ENCODE results near the gene BRD3OS. TPM values are rescaled to one million over a fixed set of nuclear protein-coding genes. Genes with fewer than 3 reads are reported as not detected.

BRD3OS gene
- total and polyA plus RNA-seq, 2 of the 13 experiments (the other 11 are each of a cell fraction or from before 2014, with no cell fraction given) = 4.9 to 5.7 TPM

- no TSS peak for BruUV-seq (replicated peaks)
- no peaks in the 10 kb centered on the region for H3K9me3 ChIP-seq (ENCODE audit: low read length)
- FAIRE-seq (no peak), DNase-seq (ENCODE audit: low spot score) (no peak), ATAC-seq (no peak)
- peaks cover 28% of the 10 kb centered on the region for H3K4me1 ChIP-seq (ENCODE audit: insufficient read depth, low read length)
- H3K27ac ChIP-seq (ENCODE audit: extremely low read length, insufficient read depth, low read length) = no peak overlapping the region
- H3K9ac ChIP-seq (ENCODE audit: insufficient read depth, low read depth, low read length) = no peak overlapping the region
- H2AFZ ChIP-seq (ENCODE audit: low read length) = no peak overlapping the region
- in situ Hi-C loops (cut with HindIII; ENCODE audit: extremely low pct_ligation_motif_present, low pct_unique_long_range_greater_than_20kb) (no loop called here), intact Hi-C loops (cut with micrococcal nuclease; ENCODE audit: unreplicated experiment) (no loop called here)
- peaks cover 22 to 44% of the 10 kb centered on the region in 2 experiments for H3K36me3 ChIP-seq (replicated peaks in 1 of 2; ENCODE audit: control insufficient read depth in 1 of 2, insufficient read depth in 2 of 2, low read length in 2 of 2)
- no peaks in the 10 kb centered on the region for H3K27me3 ChIP-seq (ENCODE audit: control insufficient read depth in 1 of 2, insufficient read depth in 2 of 2, low read length in 2 of 2)
- WGBS (ENCODE audit: low lambda C conversion rate) = 94% methylated on average over 17 of the region's 29 CpGs
- H3K4me3 ChIP-seq (replicated peaks in 1 of 3; ENCODE audit: insufficient read depth in 1 of 3, low read depth in 2 of 3, low read length in 3 of 3) = no peak overlapping the region
- CTCF ChIA-PET (ENCODE audit: low intra/inter-chr PET ratio, low total read pairs) = no interaction called here
- no peaks in the 10 kb centered on the region for H4K20me1 ChIP-seq (ENCODE audit: insufficient read depth, low read length)
- H3K4me2 ChIP-seq (ENCODE audit: low read depth, low read length) = no peak overlapping the region
- POLR2A ChIA-PET = no interaction called here
- TF ChIP-seq AGO2 (optimal IDR thresholded peaks at IDR 0.05; ENCODE audit: low read depth, low read length) = peak; percentile 76
- no peak for TF ChIP-seq ZNF292 (CRISPR knock-in tag; IDR thresholded peaks at IDR 0.05; ENCODE audit: borderline replicate concordance, low read depth)
- no peaks in the 10 kb centered on the region for H3K79me2 ChIP-seq (ENCODE audit: insufficient read depth, low read length)
Measured at GRCh38 chr9:134030821-134031470, 5.7 kb downstream of the BRD3OS start.

- Histone ChIP-seq H3K4me1 (ENCODE audit: insufficient read depth, low read length) (peaks cover 20% of the 10 kb centered on the region), H3K9me3 (ENCODE audit: low read length) (no peaks in the 10 kb centered on the region), H3K9ac (ENCODE audit: insufficient read depth, low read depth, low read length) (no peak overlapping the region), H2AFZ (ENCODE audit: low read length) (no peak overlapping the region), H4K20me1 (ENCODE audit: insufficient read depth, low read length) (no peaks in the 10 kb centered on the region), H3K36me3 (replicated peaks in 1 of 2; ENCODE audit: control insufficient read depth in 1 of 2, insufficient read depth in 2 of 2, low read length in 2 of 2) (peaks cover 25 to 53% of the 10 kb centered on the region in 2 experiments), H3K27ac (ENCODE audit: extremely low read length, insufficient read depth, low read length) (no peak overlapping the region), H3K4me3 (replicated peaks in 1 of 3; ENCODE audit: insufficient read depth in 1 of 3, low read depth in 2 of 3, low read length in 3 of 3) (no peak overlapping the region), H3K27me3 (ENCODE audit: control insufficient read depth in 1 of 2, insufficient read depth in 2 of 2, low read length in 2 of 2) (no peaks in the 10 kb centered on the region), H3K4me2 (ENCODE audit: low read depth, low read length) (no peak overlapping the region), H3K79me2 (ENCODE audit: insufficient read depth, low read length) (no peaks in the 10 kb centered on the region)
- intact Hi-C loops (cut with micrococcal nuclease; ENCODE audit: unreplicated experiment) (no loop called here), in situ Hi-C loops (cut with HindIII; ENCODE audit: extremely low pct_ligation_motif_present, low pct_unique_long_range_greater_than_20kb) (no loop called here)
- POLR2A ChIA-PET = no interaction called here
- TSS peak; percentile 50 for BruUV-seq (replicated peaks)
- CTCF ChIA-PET (ENCODE audit: low intra/inter-chr PET ratio, low total read pairs) = no interaction called here
- peak; percentile 66; the same call in 1 of the 2 replicates for TF ChIP-seq ZNF263 (CRISPR knock-in tag; IDR thresholded peaks at IDR 0.05)
- no peak for TF ChIP-seq TEAD2 (CRISPR knock-in tag; IDR thresholded peaks at IDR 0.05)
- DNase-seq (ENCODE audit: low spot score) (no peak), FAIRE-seq (no peak), ATAC-seq (no peak)
- 91% methylated on average over 7 of the region's 14 CpGs for WGBS (ENCODE audit: low lambda C conversion rate)
Measured at GRCh38 chr9:134031783-134032182, 6.5 kb downstream of the BRD3OS start.
